Measurements from ENCODE around the gene GIT1. TPM values are rescaled to one million over a fixed set of nuclear protein-coding genes. Genes with fewer than 3 reads are reported as not detected.

Gene GIT1
- total RNA-seq, 1 donor from 2014 or later = 63.8 TPM

GRCh38 chr17:29572691-29573557 lies 16.5 kb downstream of the GIT1 start:
- DNase-seq (ENCODE audit: low read depth) = no peak
- Histone ChIP-seq H3K27me3 (ENCODE audit: control insufficient read depth, insufficient read depth, low read length) (no peaks in the 10 kb centered on the region), H3K36me3 (ENCODE audit: control insufficient read depth, insufficient read depth, low read length) (peaks cover 9% of the 10 kb centered on the region), H3K4me3 (ENCODE audit: low read depth, low read length) (no peak overlapping the region)
- TF ChIP-seq, protein P1, sequence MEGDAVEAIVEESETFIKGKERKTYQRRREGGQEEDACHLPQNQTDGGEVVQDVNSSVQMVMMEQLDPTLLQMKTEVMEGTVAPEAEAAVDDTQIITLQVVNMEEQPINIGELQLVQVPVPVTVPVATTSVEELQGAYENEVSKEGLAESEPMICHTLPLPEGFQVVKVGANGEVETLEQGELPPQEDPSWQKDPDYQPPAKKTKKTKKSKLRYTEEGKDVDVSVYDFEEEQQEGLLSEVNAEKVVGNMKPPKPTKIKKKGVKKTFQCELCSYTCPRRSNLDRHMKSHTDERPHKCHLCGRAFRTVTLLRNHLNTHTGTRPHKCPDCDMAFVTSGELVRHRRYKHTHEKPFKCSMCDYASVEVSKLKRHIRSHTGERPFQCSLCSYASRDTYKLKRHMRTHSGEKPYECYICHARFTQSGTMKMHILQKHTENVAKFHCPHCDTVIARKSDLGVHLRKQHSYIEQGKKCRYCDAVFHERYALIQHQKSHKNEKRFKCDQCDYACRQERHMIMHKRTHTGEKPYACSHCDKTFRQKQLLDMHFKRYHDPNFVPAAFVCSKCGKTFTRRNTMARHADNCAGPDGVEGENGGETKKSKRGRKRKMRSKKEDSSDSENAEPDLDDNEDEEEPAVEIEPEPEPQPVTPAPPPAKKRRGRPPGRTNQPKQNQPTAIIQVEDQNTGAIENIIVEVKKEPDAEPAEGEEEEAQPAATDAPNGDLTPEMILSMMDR (IDR thresholded peaks at IDR 0.05; ENCODE audit: insufficient read depth, low read length, poor library complexity, severe bottlenecking) = peak; percentile 58

DNA sequence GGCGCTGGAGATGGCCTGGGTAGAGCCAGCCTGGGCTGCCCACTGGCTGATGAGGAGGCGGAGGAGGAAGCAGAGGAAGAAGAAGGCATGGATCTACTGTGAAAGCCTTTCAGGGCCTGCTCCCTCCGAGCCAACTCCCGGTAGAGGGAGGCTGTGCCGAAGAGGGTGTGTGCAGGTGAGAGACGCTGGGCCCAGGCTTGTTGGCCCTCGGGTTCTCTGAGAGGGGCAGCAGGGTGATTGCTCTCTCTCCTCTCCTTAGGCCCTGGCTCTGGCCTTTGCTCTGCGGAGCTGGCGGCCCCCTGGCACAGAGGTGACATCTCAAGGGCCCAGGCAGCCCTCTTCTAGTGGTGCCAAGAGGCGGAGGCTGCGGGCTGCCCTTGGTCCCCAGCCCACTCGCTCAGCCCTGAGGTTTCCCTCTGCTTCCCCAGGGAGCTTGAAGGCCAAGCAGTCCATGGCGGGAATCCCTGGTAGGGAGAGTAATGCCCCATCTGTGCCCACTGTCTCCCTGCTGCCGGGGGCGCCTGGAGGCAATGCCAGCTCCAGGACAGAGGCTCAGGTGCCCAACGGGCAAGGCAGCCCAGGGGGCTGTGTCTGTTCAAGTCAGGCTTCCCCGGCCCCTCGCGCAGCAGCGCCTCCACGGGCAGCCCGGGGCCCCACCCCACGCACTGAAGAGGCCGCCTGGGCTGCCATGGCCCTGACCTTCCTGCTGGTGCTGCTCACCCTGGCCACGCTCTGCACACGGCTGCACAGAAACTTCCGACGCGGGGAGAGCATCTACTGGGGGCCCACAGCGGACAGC lies 17.4 kb downstream of the GIT1 start:
- H3K36me3 ChIP-seq (ENCODE audit: control insufficient read depth, insufficient read depth, low read length) = peaks cover 9% of the 10 kb centered on the region
- no peak overlapping the region for H3K4me3 ChIP-seq (ENCODE audit: low read depth, low read length)
- TF ChIP-seq, protein P1 (IDR thresholded peaks at IDR 0.05; ENCODE audit: insufficient read depth, low read length, poor library complexity, severe bottlenecking) = no peak
- no peak for DNase-seq (ENCODE audit: low read depth)
- no peaks in the 10 kb centered on the region for H3K27me3 ChIP-seq (ENCODE audit: control insufficient read depth, insufficient read depth, low read length)

DNA sequence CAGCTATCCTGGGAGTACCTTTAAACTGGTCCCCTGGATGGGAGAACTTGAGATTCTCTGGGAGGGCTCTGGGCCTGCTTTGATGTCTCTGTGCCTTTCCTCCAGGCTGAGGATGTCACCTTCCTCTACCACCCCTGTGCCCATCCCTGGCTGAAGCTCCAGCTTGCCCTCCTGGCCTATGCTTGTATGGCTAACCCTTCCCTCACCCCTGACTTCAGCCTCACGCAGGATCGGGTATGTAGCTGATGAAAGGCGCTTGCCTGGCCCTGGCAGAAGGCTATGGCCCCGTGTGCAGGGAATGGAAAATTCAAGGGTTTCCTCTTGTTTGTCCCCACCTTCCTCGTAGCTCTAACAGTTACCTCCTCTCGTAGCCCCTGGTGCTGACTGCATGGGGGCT lies 18.0 kb downstream of the GIT1 start:
- Histone ChIP-seq H3K36me3 (ENCODE audit: control insufficient read depth, insufficient read depth, low read length) (peaks cover 7% of the 10 kb centered on the region), H3K27me3 (ENCODE audit: control insufficient read depth, insufficient read depth, low read length) (no peaks in the 10 kb centered on the region), H3K4me3 (ENCODE audit: low read depth, low read length) (no peak overlapping the region)
- DNase-seq (ENCODE audit: low read depth) = no peak
- TF ChIP-seq, protein P1 (IDR thresholded peaks at IDR 0.05; ENCODE audit: insufficient read depth, low read length, poor library complexity, severe bottlenecking) = no peak

GRCh38 chr17:29570521-29570920 lies 18.9 kb downstream of the GIT1 start:
- TF ChIP-seq, protein P1 (IDR thresholded peaks at IDR 0.05; ENCODE audit: insufficient read depth, low read length, poor library complexity, severe bottlenecking) = no peak
- H3K36me3 ChIP-seq (ENCODE audit: control insufficient read depth, insufficient read depth, low read length) = peaks cover 7% of the 10 kb centered on the region
- H3K27me3 ChIP-seq (ENCODE audit: control insufficient read depth, insufficient read depth, low read length) = no peaks in the 10 kb centered on the region
- DNase-seq (ENCODE audit: low read depth) = no peak
- H3K4me3 ChIP-seq (ENCODE audit: low read depth, low read length) = no peak overlapping the region

GRCh38 chr17:29569245-29569950 lies 20.1 kb downstream of the GIT1 start:
- H3K36me3 ChIP-seq (ENCODE audit: control insufficient read depth, insufficient read depth, low read length) = peaks cover 5% of the 10 kb centered on the region
- no peaks in the 10 kb centered on the region for H3K27me3 ChIP-seq (ENCODE audit: control insufficient read depth, insufficient read depth, low read length)
- DNase-seq (ENCODE audit: low read depth) = no peak
- peak overlapping the region; percentile 57 for H3K4me3 ChIP-seq (ENCODE audit: low read depth, low read length)
- TF ChIP-seq, protein P1 (IDR thresholded peaks at IDR 0.05; ENCODE audit: insufficient read depth, low read length, poor library complexity, severe bottlenecking) = no peak

All from kidney epithelial cell (primary cell).